Esophagus muscularis mucosa (tissue), 4 donors: ENCODE measurements around the gene C10orf71.

Experiments
- EP300 ChIP-seq: sonication (generic); formaldehyde crosslinking; IDR thresholded peaks from one replicate; pipeline ENCODE4 v1.6.1; 2017; ENCODE audit warnings: antibody characterized with exemption
- POLR2A ChIP-seq: fragments of 450-650 bp; IDR thresholded peaks from one replicate; pipeline ENCODE4 v1.6.1; 2017; ENCODE audit warnings: antibody characterized with exemption, moderate library complexity, mild to moderate bottlenecking, low read depth
- TF ChIP-seq, protein P1 (sequence below), 3 experiments: fragments of 200-600 bp in 2 of 3; fragments of 450-650 bp in 1 of 3; sonication (generic) in 2 of 3; IDR thresholded peaks; one replicate each; pipeline ENCODE4 v1.5.1; 2017 to 2019; ENCODE audit warnings: antibody characterized with exemption in 3 of 3, mild to moderate bottlenecking in 2 of 3, moderate library complexity in 1 of 3

DNA sequence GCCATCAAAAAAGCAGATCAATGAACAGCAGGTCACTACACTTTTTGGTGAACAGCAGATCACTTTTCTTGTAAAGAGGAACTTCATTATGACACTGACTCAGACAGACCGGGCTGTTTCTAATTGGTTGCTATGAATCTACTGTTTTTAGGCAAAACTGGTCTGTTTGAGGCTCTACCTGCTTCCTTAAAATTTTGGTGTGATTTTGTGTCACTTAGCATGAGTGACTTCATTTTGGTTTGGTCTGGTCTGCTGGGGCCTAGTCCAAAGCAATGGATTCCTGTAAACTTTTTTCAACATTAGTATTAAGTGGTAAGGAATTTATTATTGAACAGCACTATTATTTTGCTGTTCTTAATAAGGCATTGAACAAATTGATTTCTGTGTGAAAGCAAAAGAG is 41.8 kb upstream of the C10orf71 start:
- TF ChIP-seq, protein P1, sequence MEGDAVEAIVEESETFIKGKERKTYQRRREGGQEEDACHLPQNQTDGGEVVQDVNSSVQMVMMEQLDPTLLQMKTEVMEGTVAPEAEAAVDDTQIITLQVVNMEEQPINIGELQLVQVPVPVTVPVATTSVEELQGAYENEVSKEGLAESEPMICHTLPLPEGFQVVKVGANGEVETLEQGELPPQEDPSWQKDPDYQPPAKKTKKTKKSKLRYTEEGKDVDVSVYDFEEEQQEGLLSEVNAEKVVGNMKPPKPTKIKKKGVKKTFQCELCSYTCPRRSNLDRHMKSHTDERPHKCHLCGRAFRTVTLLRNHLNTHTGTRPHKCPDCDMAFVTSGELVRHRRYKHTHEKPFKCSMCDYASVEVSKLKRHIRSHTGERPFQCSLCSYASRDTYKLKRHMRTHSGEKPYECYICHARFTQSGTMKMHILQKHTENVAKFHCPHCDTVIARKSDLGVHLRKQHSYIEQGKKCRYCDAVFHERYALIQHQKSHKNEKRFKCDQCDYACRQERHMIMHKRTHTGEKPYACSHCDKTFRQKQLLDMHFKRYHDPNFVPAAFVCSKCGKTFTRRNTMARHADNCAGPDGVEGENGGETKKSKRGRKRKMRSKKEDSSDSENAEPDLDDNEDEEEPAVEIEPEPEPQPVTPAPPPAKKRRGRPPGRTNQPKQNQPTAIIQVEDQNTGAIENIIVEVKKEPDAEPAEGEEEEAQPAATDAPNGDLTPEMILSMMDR (IDR thresholded peaks at IDR 0.05), result no peak
- TF ChIP-seq EP300 (no peak), POLR2A (no peak)
